Fibroblast of lung (primary cell): Measurements from ENCODE around the gene DNAH8.

Experiments
- EZH2 ChIP-seq: IDR thresholded peaks from 2 replicates; pipeline ENCODE4 v1.5.1; 2012; ENCODE audit warnings: low read length, control low read depth, mild to moderate bottlenecking; ENCODE audit errors: missing control alignments
- TF ChIP-seq, protein P1 (sequence below), 2 donors: IDR thresholded peaks in 1 of 2; conservative IDR thresholded peaks in 1 of 2; 1 replicate in 1 of 2; 2 replicates in 1 of 2; pipeline ENCODE4 v1.5.1; 2011 to 2012; ENCODE audit warnings: low read length in 2 of 2, control low read depth in 1 of 2, inconsistent platforms in 1 of 2, low read depth in 1 of 2, mild to moderate bottlenecking in 1 of 2

- TF ChIP-seq, protein P1, sequence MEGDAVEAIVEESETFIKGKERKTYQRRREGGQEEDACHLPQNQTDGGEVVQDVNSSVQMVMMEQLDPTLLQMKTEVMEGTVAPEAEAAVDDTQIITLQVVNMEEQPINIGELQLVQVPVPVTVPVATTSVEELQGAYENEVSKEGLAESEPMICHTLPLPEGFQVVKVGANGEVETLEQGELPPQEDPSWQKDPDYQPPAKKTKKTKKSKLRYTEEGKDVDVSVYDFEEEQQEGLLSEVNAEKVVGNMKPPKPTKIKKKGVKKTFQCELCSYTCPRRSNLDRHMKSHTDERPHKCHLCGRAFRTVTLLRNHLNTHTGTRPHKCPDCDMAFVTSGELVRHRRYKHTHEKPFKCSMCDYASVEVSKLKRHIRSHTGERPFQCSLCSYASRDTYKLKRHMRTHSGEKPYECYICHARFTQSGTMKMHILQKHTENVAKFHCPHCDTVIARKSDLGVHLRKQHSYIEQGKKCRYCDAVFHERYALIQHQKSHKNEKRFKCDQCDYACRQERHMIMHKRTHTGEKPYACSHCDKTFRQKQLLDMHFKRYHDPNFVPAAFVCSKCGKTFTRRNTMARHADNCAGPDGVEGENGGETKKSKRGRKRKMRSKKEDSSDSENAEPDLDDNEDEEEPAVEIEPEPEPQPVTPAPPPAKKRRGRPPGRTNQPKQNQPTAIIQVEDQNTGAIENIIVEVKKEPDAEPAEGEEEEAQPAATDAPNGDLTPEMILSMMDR (conservative IDR thresholded peaks at IDR 0.05 in 1 of 2, IDR thresholded peaks at IDR 0.05 in 1 of 2; ENCODE audit: low read depth in 1 of 2, low read length in 2 of 2) = no peak
- TF ChIP-seq EZH2 = no peak
These were observed 290.7 kb downstream of the DNAH8 start for GRCh38 chr6:39005774-39006173.
